Tibial nerve (tissue), 4 donors: ENCODE results near the gene DNAH10.

ENCODE experiments used
- CTCF ChIP-seq, 5 experiments: fragments of 200-600 bp in 3 of 5; fragments of 450-650 bp in 2 of 5; sonication (generic) in 3 of 5; IDR thresholded peaks; one replicate each; pipeline ENCODE4 v1.5.1; 2016 to 2019; ENCODE audit warnings: antibody characterized with exemption in 5 of 5, mild to moderate bottlenecking in 3 of 5, moderate library complexity in 2 of 5
- EP300 ChIP-seq, 2 donors: sonication (generic); formaldehyde crosslinking; IDR thresholded peaks; one replicate each; pipeline ENCODE4 v1.6.1; 2017; ENCODE audit warnings: antibody characterized with exemption in 2 of 2, mild to moderate bottlenecking in 1 of 2
- POLR2A ChIP-seq, 2 donors: fragments of 450-650 bp; IDR thresholded peaks; one replicate each; pipeline ENCODE4 v1.6.1; 2017; ENCODE audit warnings: antibody characterized with exemption in 2 of 2, mild to moderate bottlenecking in 2 of 2, moderate library complexity in 2 of 2

GRCh38 chr12:123847019-123847418 lies 84.9 kb downstream of the DNAH10 start:
- no peak for TF ChIP-seq CTCF (IDR thresholded peaks at IDR 0.05)
- TF ChIP-seq EP300 (IDR thresholded peaks at IDR 0.05), result no peak
- no peak for TF ChIP-seq POLR2A (IDR thresholded peaks at IDR 0.05)
